Mucosa of descending colon (tissue), 3 donors: Measurements from ENCODE around the gene RASGRP2. TPM values are rescaled to one million over a fixed set of nuclear protein-coding genes. Genes with fewer than 3 reads are reported as not detected.

ENCODE experiments used
- ATAC-seq: fragments of 200-7000 bp; cut with Tn5 transposase; one replicate; pipeline ENCODE4 v1.9.1; 2020; ENCODE audit warnings: mild to moderate bottlenecking, moderate library complexity
- DNase-seq, 3 donors: peaks; one replicate each; pipeline ENCODE4 v3.0.0-alpha.2; 2020
- H3K36me3 ChIP-seq: fragments of 200-600 bp; one replicate; pipeline ENCODE4 v1.8.0; 2021; ENCODE audit warnings: low read depth, mild to moderate bottlenecking
- H3K4me1 ChIP-seq: fragments of 200-600 bp; one replicate; pipeline ENCODE4 v1.8.0; 2021; ENCODE audit warnings: low read depth, mild to moderate bottlenecking
- H3K4me3 ChIP-seq: fragments of 200-600 bp; one replicate; pipeline ENCODE4 v1.8.0; 2021; ENCODE audit warnings: mild to moderate bottlenecking
- H3K9me3 ChIP-seq: fragments of 200-600 bp; one replicate; pipeline ENCODE4 v1.8.0; 2021; ENCODE audit warnings: mild to moderate bottlenecking
- CTCF ChIP-seq: fragments of 200-600 bp; IDR thresholded peaks from one replicate; pipeline ENCODE4 v1.8.0; 2022; ENCODE audit warnings: antibody characterized with exemption, mild to moderate bottlenecking
- intact Hi-C, 2 donors: fragments of 100-400 bp; cut with DNase I in 1 of 2; cut with micrococcal nuclease in 1 of 2; formaldehyde crosslinking; loops; one replicate each; pipeline versions ENCODE4 v1.11.0 to v1.11.1; 2022; cut with DNase I, micrococcal nuclease
- total RNA-seq, 3 donors: library from RNA; stranded (reverse); fragmentation: NEBNext Ultra II Directional in 2 of 3; extraction: Animal tissue kit (Norgen Biotek cat#: 25700) in 2 of 3; gene quantifications; one replicate each; pipeline versions ENCODE4 v1.2.1 to v1.2.4, GENCODE V29; 2021 to 2023
- donor health status: DM: no; HTN: no; CAD: no; lungs with moderate emphysema.
- donor health status: DM: no; HTN: no; CAD: no.
- donor health status: DM: no; HTN: yes; CAD: no.

RASGRP2 gene
- total RNA-seq, 3 donors from 2014 or later, result 3.3 to 25.6 (median 9.7) TPM

- no peak for TF ChIP-seq CTCF
- Histone ChIP-seq H3K36me3 (no peaks in the 10 kb centered on the region), H3K4me1 (no peaks in the 10 kb centered on the region), H3K9me3 (no peaks in the 10 kb centered on the region), H3K4me3 (no peak overlapping the region)
- intact Hi-C loops, result no loop called here
- no peak for ATAC-seq
- DNase-seq, result no peak
Observed at GRCh38 chr11:64736654-64737053, 7.3 kb downstream of the RASGRP2 start.

DNA sequence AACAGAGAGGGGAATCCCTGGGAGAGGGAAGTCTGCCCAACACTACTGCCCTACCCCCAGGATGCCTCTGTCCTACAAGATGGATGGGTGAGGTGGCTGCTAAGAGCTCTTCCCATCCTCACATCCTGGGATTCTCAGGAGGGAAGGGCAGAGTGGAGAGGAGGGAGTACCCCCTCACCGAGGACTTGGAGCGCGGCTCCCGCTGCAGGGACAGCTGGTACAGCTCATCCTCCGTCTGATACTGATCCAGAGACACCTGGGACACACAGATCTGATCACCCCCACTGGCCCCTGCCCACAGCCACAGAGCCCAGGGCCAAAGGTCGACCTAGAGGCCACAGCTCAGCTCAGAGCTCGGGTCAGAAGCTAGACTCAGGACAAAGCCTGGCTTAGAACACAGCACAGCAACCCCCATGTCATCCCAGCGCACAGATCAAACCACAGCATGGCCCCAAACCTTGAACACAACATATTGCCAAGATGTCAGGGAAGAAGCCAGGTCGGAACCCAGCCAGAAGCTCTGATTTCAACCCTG lies 8.2 kb downstream of the RASGRP2 start:
- Histone ChIP-seq H3K4me3 (no peak overlapping the region), H3K9me3 (no peaks in the 10 kb centered on the region), H3K4me1 (no peaks in the 10 kb centered on the region), H3K36me3 (no peaks in the 10 kb centered on the region)
- no peak for ATAC-seq
- intact Hi-C loops, result no loop called here
- no peak for DNase-seq
- no peak for TF ChIP-seq CTCF

GRCh38 chr11:64734811-64735724 lies 8.9 kb downstream of the RASGRP2 start:
- H3K9me3 ChIP-seq, result no peaks in the 10 kb centered on the region
- no peak overlapping the region for H3K4me3 ChIP-seq
- no peaks in the 10 kb centered on the region for H3K36me3 ChIP-seq
- intact Hi-C loops, result no loop called here
- no peak for DNase-seq
- TF ChIP-seq CTCF, result no peak
- no peak for ATAC-seq
- H3K4me1 ChIP-seq, result no peaks in the 10 kb centered on the region

DNA sequence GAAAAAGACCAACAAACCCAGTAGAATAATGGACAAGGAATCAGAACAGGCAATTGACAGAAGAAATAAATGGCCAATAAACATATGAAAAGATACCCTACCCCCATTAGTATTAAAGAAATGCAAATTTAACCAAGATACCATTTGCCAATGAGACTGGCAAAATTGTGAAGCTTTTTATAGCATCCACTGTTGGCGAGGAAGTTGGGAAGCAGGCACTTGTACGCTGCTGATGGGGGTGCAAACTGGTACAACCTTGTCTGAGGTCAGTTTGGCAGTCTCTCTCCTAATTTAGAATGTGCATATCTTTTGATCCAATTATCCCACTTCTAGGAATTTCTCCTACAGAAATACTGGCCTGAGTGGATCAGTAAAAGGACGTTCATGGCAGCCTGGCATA lies 12.3 kb downstream of the RASGRP2 start:
- ATAC-seq, result no peak
- Histone ChIP-seq H3K9me3 (no peaks in the 10 kb centered on the region), H3K4me3 (no peak overlapping the region), H3K36me3 (no peaks in the 10 kb centered on the region), H3K4me1 (no peaks in the 10 kb centered on the region)
- intact Hi-C loops, result no loop called here
- no peak for TF ChIP-seq CTCF
- DNase-seq, result no peak

DNA sequence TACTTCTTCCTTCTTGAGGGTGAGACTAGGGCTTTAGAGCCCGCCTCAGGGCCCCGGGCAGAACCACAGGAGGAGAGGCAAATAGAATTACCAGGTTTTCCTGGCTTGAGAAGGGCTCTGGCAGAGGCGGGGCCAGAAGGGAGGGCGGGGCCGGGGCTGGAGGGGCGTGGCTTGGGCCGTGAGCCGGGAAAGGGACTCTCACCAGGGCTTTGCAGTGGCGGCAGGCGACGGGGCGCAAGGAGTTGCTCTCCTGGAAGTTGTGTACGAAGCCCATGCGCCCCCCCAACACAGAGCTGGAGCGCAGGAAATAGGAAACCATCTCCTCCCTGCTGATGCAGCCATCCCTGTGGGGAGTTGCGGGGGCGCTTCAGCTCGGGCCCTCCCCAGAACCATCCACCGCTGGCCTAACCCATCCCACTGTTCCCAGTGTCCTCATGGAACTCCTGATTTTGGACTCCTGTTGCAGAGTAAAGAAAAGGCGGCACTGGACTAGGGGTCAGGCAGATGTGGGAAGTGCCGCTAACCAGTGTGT lies 14.0 kb downstream of the RASGRP2 start:
- TF ChIP-seq CTCF, result no peak
- intact Hi-C loops, result loop anchor here in 1 of 2 donors (5.0 kb wide), 1 partner anchor 43 kb away; no protein-coding TSS in a partner anchor
- no peak overlapping the region for H3K4me3 ChIP-seq
- no peaks in the 10 kb centered on the region for H3K9me3 ChIP-seq
- ATAC-seq, result peak; percentile 74
- H3K4me1 ChIP-seq, result no peaks in the 10 kb centered on the region
- no peaks in the 10 kb centered on the region for H3K36me3 ChIP-seq
- peak in 2 of 3 donors; percentile 71 for DNase-seq
